ENCODE measurements around the gene LILRA1. TPM values are rescaled to one million over a fixed set of nuclear protein-coding genes. Genes with fewer than 3 reads are reported as not detected.
"Not testable (repeated sequence)": the region's sequence is repeated elsewhere in the genome, so short reads cannot be mapped to it uniquely, and the experiment has no call there.

LILRA1 gene
- total RNA-seq, 1 experiment from 2014 or later = not detected

- in situ Hi-C loops (cut with HindIII; ENCODE audit: low pct_unique_long_range_greater_than_20kb, low sequenced_read_pairs) (no loop called here), intact Hi-C loops (cut with micrococcal nuclease; ENCODE audit: unreplicated experiment) (no loop called here)
- Histone ChIP-seq H3K4me1 (ENCODE audit: control insufficient read depth, insufficient read depth, low read length) (no peaks in the 10 kb centered on the region), H3K27ac (ENCODE audit: low read length) (no peak overlapping the region), H3K36me3 (ENCODE audit: control insufficient read depth, insufficient read depth, low read length) (no peaks in the 10 kb centered on the region), H3K9me3 (ENCODE audit: control insufficient read depth, insufficient read depth, low read depth, low read length) (no peaks in the 10 kb centered on the region), H3K27me3 (ENCODE audit: control insufficient read depth, insufficient read depth, low read length) (peaks cover 41% of the 10 kb centered on the region), H3K4me3 (ENCODE audit: low read depth in 2 of 2, low read length in 2 of 2) (no peak overlapping the region)
- no peak for TF ChIP-seq POLR2AphosphoS5 (IDR thresholded peaks at IDR 0.05; ENCODE audit: low read depth, low read length)
- no peak for TF ChIP-seq CTCF (IDR thresholded peaks at IDR 0.05)
- no peak for TF ChIP-seq REST (IDR thresholded peaks at IDR 0.05; ENCODE audit: insufficient read depth in 1 of 2, low read depth in 2 of 2, low read length in 1 of 2)
- TF ChIP-seq SIN3A (IDR thresholded peaks at IDR 0.05; ENCODE audit: borderline replicate concordance, insufficient read depth, low read depth, low read length) = no peak
- TF ChIP-seq TCF7L2 (IDR thresholded peaks at IDR 0.05; ENCODE audit: low read depth, low read length) = no peak
- no TSS peak for BruUV-seq (replicated peaks)
- ChIA-PET POLR2A (no interaction called here), CTCF (no interaction called here)
- DNase-seq (ENCODE audit: low read depth, low spot score) (no peak), ATAC-seq (no peak)
Measured at GRCh38 chr19:54587026-54587425, 6.4 kb upstream of the LILRA1 start.

- DNase-seq (ENCODE audit: low read depth, low spot score); H3K36me3 ChIP-seq (ENCODE audit: control insufficient read depth, insufficient read depth, low read length); intact Hi-C loops (cut with micrococcal nuclease; ENCODE audit: unreplicated experiment); H3K4me3 ChIP-seq (ENCODE audit: low read depth in 2 of 2, low read length in 2 of 2); H3K9me3 ChIP-seq (ENCODE audit: control insufficient read depth, insufficient read depth, low read depth, low read length); in situ Hi-C loops (cut with HindIII; ENCODE audit: low pct_unique_long_range_greater_than_20kb, low sequenced_read_pairs); POLR2A ChIA-PET; H3K27ac ChIP-seq (ENCODE audit: low read length); BruUV-seq (replicated peaks); CTCF ChIA-PET; H3K4me1 ChIP-seq (ENCODE audit: control insufficient read depth, insufficient read depth, low read length): not testable (repeated sequence)
- peaks cover 45% of the 10 kb centered on the region for H3K27me3 ChIP-seq (ENCODE audit: control insufficient read depth, insufficient read depth, low read length)
- peak; percentile 43 for ATAC-seq
Measured at GRCh38 chr19:54593931-54594626, 647 bp downstream of the LILRA1 start.

- no TSS peak for BruUV-seq (replicated peaks)
- no peak overlapping the region for H3K27ac ChIP-seq (ENCODE audit: low read length)
- intact Hi-C loops (cut with micrococcal nuclease; ENCODE audit: unreplicated experiment) (no loop called here), in situ Hi-C loops (cut with HindIII; ENCODE audit: low pct_unique_long_range_greater_than_20kb, low sequenced_read_pairs) (no loop called here)
- DNase-seq (ENCODE audit: low read depth, low spot score) (no peak), ATAC-seq (no peak; the same call in 1 of the 2 replicates)
- POLR2A ChIA-PET = no interaction called here
- CTCF ChIA-PET = no interaction called here
- TF ChIP-seq SIN3A (IDR thresholded peaks at IDR 0.05; ENCODE audit: borderline replicate concordance, insufficient read depth, low read depth, low read length) = no peak
- TF ChIP-seq REST (IDR thresholded peaks at IDR 0.05; ENCODE audit: insufficient read depth in 1 of 2, low read depth in 2 of 2, low read length in 1 of 2) = no peak
- TF ChIP-seq TCF7L2 (IDR thresholded peaks at IDR 0.05; ENCODE audit: low read depth, low read length) = no peak
- no peak for TF ChIP-seq POLR2AphosphoS5 (IDR thresholded peaks at IDR 0.05; ENCODE audit: low read depth, low read length)
- no peak for TF ChIP-seq CTCF (IDR thresholded peaks at IDR 0.05)
- H3K4me3 ChIP-seq (ENCODE audit: low read depth in 2 of 2, low read length in 2 of 2) = no peak overlapping the region
- H3K27me3 ChIP-seq (ENCODE audit: control insufficient read depth, insufficient read depth, low read length) = peaks cover 48% of the 10 kb centered on the region
- no peaks in the 10 kb centered on the region for H3K4me1 ChIP-seq (ENCODE audit: control insufficient read depth, insufficient read depth, low read length)
- no peaks in the 10 kb centered on the region for H3K9me3 ChIP-seq (ENCODE audit: control insufficient read depth, insufficient read depth, low read depth, low read length)
- no peaks in the 10 kb centered on the region for H3K36me3 ChIP-seq (ENCODE audit: control insufficient read depth, insufficient read depth, low read length)
Measured at GRCh38 chr19:54594737-54595136, 1.3 kb downstream of the LILRA1 start.
